Fibroblast of lung (primary cell): ENCODE measurements around the gene KCNJ5. TPM values are rescaled to one million over a fixed set of nuclear protein-coding genes. Genes with fewer than 3 reads are reported as not detected.

Experiments used
- DNase-seq, 2 donors: peaks; one replicate each; pipeline versions ENCODE4 v3.0.0 to v3.0.0-alpha.2; 2010; ENCODE audit warnings: low read depth in 2 of 2
- H2AFZ ChIP-seq: 2 replicates; pipeline ENCODE4 v1.5.1; 2012; ENCODE audit warnings: low read length, control low read depth, inconsistent platforms
- H3K27ac ChIP-seq: 2 replicates; pipeline ENCODE4 v1.5.1; 2011; ENCODE audit warnings: low read length, control low read depth; ENCODE audit not compliant: insufficient read depth
- H3K27me3 ChIP-seq: 2 replicates; pipeline ENCODE4 v1.5.1; 2011; ENCODE audit warnings: mild to moderate bottlenecking, low read length; ENCODE audit not compliant: control insufficient read depth, insufficient read depth
- H3K36me3 ChIP-seq: 2 replicates; pipeline ENCODE4 v1.5.1; 2011; ENCODE audit warnings: low read length; ENCODE audit not compliant: control insufficient read depth, insufficient read depth
- H3K4me1 ChIP-seq: 2 replicates; pipeline ENCODE4 v1.5.1; 2011; ENCODE audit warnings: low read length; ENCODE audit not compliant: control insufficient read depth, insufficient read depth; ENCODE audit errors: extremely low read depth
- H3K4me2 ChIP-seq: 2 replicates; pipeline ENCODE4 v1.5.1; 2011; ENCODE audit warnings: low read length, control low read depth; ENCODE audit not compliant: insufficient read depth; ENCODE audit errors: extremely low read depth
- H3K4me3 ChIP-seq, 4 experiments: fragments of 200-600 bp in 1 of 4; sonication (generic) in 1 of 4; replicated peaks in 1 of 4; 2 replicates each; pipeline ENCODE4 v1.5.1; 2011 to 2016; ENCODE audit warnings: low read length in 4 of 4, low read depth in 3 of 4, mild to moderate bottlenecking in 3 of 4, control low read depth in 2 of 4, inconsistent platforms in 1 of 4, mixed read lengths in 1 of 4; ENCODE audit not compliant: insufficient read depth in 1 of 4; ENCODE audit errors: control extremely low read depth in 1 of 4
- H3K79me2 ChIP-seq: 2 replicates; pipeline ENCODE4 v1.5.1; 2012; ENCODE audit warnings: mild to moderate bottlenecking, low read length, inconsistent platforms; ENCODE audit not compliant: control insufficient read depth, insufficient read depth
- H3K9ac ChIP-seq: 2 replicates; pipeline ENCODE4 v1.5.1; 2011; ENCODE audit warnings: mild to moderate bottlenecking, low read length, control low read depth; ENCODE audit not compliant: insufficient read depth
- H3K9me3 ChIP-seq: 2 replicates; pipeline ENCODE4 v1.5.1; 2012; ENCODE audit warnings: low read depth, low read length; ENCODE audit not compliant: control insufficient read depth, insufficient read depth
- H4K20me1 ChIP-seq: 2 replicates; pipeline ENCODE4 v1.5.1; 2011; ENCODE audit warnings: low read length; ENCODE audit not compliant: control insufficient read depth, insufficient read depth; ENCODE audit errors: extremely low read depth
- CTCF ChIP-seq, 2 donors: IDR thresholded peaks in 1 of 2; conservative IDR thresholded peaks in 1 of 2; 1 replicate in 1 of 2; 2 replicates in 1 of 2; pipeline ENCODE4 v1.5.1; 2011 to 2012; ENCODE audit warnings: low read length in 2 of 2, control low read depth in 1 of 2, inconsistent platforms in 1 of 2, low read depth in 1 of 2, mild to moderate bottlenecking in 1 of 2
- EZH2 ChIP-seq: IDR thresholded peaks from 2 replicates; pipeline ENCODE4 v1.5.1; 2012; ENCODE audit warnings: low read length, control low read depth, mild to moderate bottlenecking; ENCODE audit errors: missing control alignments
- polyA plus RNA-seq, 2 donors: library from polyadenylated mRNA; depleted of rRNA in 1 of 2; stranded (reverse) in 1 of 2; unstranded in 1 of 2; fragments of >200 nt; gene quantifications; 2 replicates each; pipeline ENCODE4 v1.2.1, GENCODE V29; 2011 to 2012; ENCODE audit warnings: missing spikeins in 1 of 2
- total RNA-seq: library from RNA; depleted of rRNA; stranded (reverse); fragments of >200 nt; gene quantifications from 2 replicates; pipeline ENCODE4 v1.2.1, GENCODE V29; 2014

Gene KCNJ5
- total and polyA plus RNA-seq, 2 donors (not counting 1 experiment from before 2014, with no cell fraction given), result 0.24 to 0.33 TPM

DNA sequence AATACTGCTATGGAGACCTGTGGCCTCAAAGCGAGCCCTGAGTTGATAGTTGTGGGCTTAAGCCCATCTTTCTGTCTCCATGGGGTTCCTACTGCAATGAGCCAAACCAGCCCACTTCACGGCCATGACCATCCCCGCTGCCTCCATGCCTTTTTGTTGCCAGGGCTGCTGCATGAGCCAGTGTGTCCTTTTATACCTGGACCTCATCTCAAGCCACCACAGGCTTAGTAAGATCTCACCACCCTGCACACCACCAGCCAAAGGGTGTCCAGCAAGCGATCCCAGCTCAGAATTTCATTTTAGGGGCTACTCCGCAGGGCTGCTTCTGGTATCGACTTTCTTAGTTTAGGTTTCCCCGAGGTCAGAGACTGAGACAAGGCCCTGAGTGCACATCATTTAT is 43.2 kb downstream of the KCNJ5 start:
- Histone ChIP-seq H3K36me3 (no peaks in the 10 kb centered on the region), H3K4me2 (no peak overlapping the region), H3K9me3 (no peaks in the 10 kb centered on the region), H3K27ac (no peak overlapping the region), H3K9ac (no peak overlapping the region), H3K4me1 (no peaks in the 10 kb centered on the region), H3K27me3 (no peaks in the 10 kb centered on the region), H2AFZ (no peak overlapping the region), H4K20me1 (no peaks in the 10 kb centered on the region), H3K79me2 (no peaks in the 10 kb centered on the region), H3K4me3 (no peak overlapping the region)
- TF ChIP-seq EZH2 (no peak), CTCF (conservative IDR thresholded peaks at IDR 0.05 in 1 of 2, IDR thresholded peaks at IDR 0.05 in 1 of 2; ENCODE audit: low read depth in 1 of 2, low read length in 2 of 2) (no peak)
- no peak for DNase-seq

DNA sequence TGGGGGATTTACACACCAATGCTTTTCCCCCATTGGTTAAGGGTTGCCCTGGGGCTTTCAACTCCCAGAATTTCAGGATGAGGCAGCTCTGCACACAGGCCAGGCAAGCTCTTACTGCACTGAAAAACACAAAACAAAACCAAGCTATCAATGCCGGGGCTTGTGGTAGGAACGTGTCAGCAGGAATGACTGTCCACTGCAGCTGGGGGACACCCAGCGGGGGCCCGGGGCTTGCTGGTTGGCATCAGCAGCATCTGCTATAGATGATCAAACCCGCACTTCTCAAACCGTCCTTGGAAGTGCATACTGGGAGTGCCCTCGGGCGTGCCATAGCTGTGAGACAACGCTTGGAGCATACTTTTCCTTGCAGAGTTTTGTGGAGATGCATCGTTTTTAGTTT is 43.8 kb downstream of the KCNJ5 start:
- no peak overlapping the region for H2AFZ ChIP-seq
- H3K4me2 ChIP-seq, result no peak overlapping the region
- no peak for DNase-seq
- no peaks in the 10 kb centered on the region for H3K4me1 ChIP-seq
- H3K9ac ChIP-seq, result no peak overlapping the region
- TF ChIP-seq CTCF (conservative IDR thresholded peaks at IDR 0.05 in 1 of 2, IDR thresholded peaks at IDR 0.05 in 1 of 2; ENCODE audit: low read depth in 1 of 2, low read length in 2 of 2) (no peak), EZH2 (no peak)
- no peak overlapping the region for H3K27ac ChIP-seq
- no peak overlapping the region for H3K4me3 ChIP-seq
- H3K79me2 ChIP-seq, result no peaks in the 10 kb centered on the region
- no peaks in the 10 kb centered on the region for H3K36me3 ChIP-seq
- H3K27me3 ChIP-seq, result no peaks in the 10 kb centered on the region
- H4K20me1 ChIP-seq, result no peaks in the 10 kb centered on the region
- H3K9me3 ChIP-seq, result no peaks in the 10 kb centered on the region

DNA sequence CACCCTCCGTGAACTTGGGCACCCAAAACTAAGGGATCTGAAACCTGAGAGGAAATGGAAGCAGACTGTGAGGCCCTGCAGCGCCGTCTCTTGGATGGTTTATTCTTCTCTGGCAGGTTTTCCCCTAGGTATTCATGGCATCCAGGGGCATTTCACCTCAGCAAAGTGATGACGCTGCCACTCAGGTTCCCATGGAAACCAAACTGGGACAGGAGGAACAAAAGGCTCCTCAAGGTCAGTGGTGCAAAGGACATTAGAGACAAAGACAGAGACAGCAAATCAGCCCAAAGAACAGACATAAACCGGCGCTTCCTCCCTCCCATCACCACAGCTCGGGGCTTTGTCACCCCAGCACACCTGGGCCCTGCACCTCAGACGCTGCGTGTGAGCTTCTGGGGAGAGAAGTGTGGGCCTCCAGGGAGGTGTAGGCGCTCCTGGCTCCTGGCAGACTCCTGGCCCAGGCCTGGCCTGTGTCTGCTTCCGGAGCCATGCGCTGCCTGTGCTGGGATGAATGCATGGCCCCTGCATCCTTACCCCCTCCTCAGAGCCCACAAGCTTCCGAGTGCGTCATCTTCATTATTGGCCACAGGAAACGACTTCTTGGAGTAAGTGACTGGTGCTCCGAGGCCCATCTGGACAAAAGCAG is 45.6 kb downstream of the KCNJ5 start:
- Histone ChIP-seq H3K9ac (no peak overlapping the region), H2AFZ (no peak overlapping the region), H3K27ac (no peak overlapping the region), H3K36me3 (no peaks in the 10 kb centered on the region), H3K9me3 (no peaks in the 10 kb centered on the region), H4K20me1 (no peaks in the 10 kb centered on the region), H3K4me3 (no peak overlapping the region), H3K4me1 (no peaks in the 10 kb centered on the region), H3K79me2 (no peaks in the 10 kb centered on the region), H3K27me3 (peaks cover 8% of the 10 kb centered on the region), H3K4me2 (no peak overlapping the region)
- DNase-seq, result peak in 1 of 2 donors; percentile 63
- TF ChIP-seq EZH2 (no peak), CTCF (conservative IDR thresholded peaks at IDR 0.05 in 1 of 2, IDR thresholded peaks at IDR 0.05 in 1 of 2; ENCODE audit: low read depth in 1 of 2, low read length in 2 of 2) (no peak)
